Activated naive CD8-positive, alpha-beta T cell treated with anti-CD3 and anti-CD28 coated beads, Interleukin-2, amount 50 U/mL, for 24 hours (primary cell): Measurements from ENCODE around the gene HDAC5.
"Not testable (repeated sequence)": the region's sequence is repeated elsewhere in the genome, so short reads cannot be mapped to it uniquely, and the experiment has no call there.

ENCODE experiments used
- ATAC-seq: fragments of 150-1000 bp; cut with Tn5 transposase; one replicate; pipeline ENCODE4 v1.10.0; 2021
- DNase-seq: peaks from one replicate; pipeline ENCODE4 v3.0.0; 2021
- H3K27ac Mint-ChIP-seq: one replicate; pipeline ENCODE4 v1.8.0; 2021; ENCODE audit warnings: mild to moderate bottlenecking, mixed read lengths
- H3K27me3 Mint-ChIP-seq: one replicate; pipeline ENCODE4 v1.8.0; 2021; ENCODE audit warnings: mixed read lengths
- H3K36me3 Mint-ChIP-seq: one replicate; pipeline ENCODE4 v1.8.0; 2021; ENCODE audit warnings: low read depth, mixed read lengths
- H3K4me1 Mint-ChIP-seq: one replicate; pipeline ENCODE4 v1.8.0; 2021; ENCODE audit warnings: mixed read lengths
- H3K4me3 Mint-ChIP-seq: one replicate; pipeline ENCODE4 v1.8.0; 2021; ENCODE audit warnings: mild to moderate bottlenecking, moderate library complexity, mixed read lengths
- H3K9me3 Mint-ChIP-seq: one replicate; pipeline ENCODE4 v1.8.0; 2021; ENCODE audit warnings: mixed read lengths

The HDAC5 gene

GRCh38 chr17:44144966-44145739 lies 21.7 kb upstream of the HDAC5 start:
- H3K4me1 Mint-ChIP-seq: peaks cover 11% of the 10 kb centered on the region
- no peaks in the 10 kb centered on the region for H3K9me3 Mint-ChIP-seq
- DNase-seq (no peak), ATAC-seq (no peak)
- H3K27me3 Mint-ChIP-seq: no peaks in the 10 kb centered on the region
- H3K27ac Mint-ChIP-seq: no peak overlapping the region
- peaks cover 21% of the 10 kb centered on the region for H3K36me3 Mint-ChIP-seq
- H3K4me3 Mint-ChIP-seq: no peak overlapping the region

DNA sequence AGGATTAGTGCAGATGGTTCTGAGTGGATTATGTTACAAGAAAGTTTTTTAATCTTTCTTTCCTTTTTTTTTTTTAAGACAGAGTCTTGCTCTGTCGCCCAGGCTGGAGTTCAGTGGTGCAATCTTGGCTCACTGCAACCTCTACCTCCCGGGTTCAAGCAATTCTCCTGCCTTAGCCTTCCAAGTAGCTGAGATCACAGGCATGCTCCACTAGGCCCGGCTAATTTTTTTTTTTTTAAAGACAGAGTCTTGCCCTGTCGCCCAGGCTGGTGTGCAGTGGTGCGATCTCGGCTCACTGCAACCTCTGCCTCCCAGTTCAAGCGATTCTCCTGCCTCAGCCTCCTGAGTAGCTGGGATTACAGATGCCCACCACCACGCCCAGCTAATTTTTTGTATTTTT lies 20.5 kb upstream of the HDAC5 start:
- Mint-ChIP-seq H3K36me3 (peaks cover 16% of the 10 kb centered on the region), H3K4me1 (peaks cover 12% of the 10 kb centered on the region)
- not testable (repeated sequence) for ATAC-seq, H3K4me3 Mint-ChIP-seq, H3K9me3 Mint-ChIP-seq, H3K27me3 Mint-ChIP-seq, H3K27ac Mint-ChIP-seq, DNase-seq

- Mint-ChIP-seq H3K9me3 (no peaks in the 10 kb centered on the region), H3K4me3 (peak overlapping the region; percentile 37), H3K36me3 (no peaks in the 10 kb centered on the region), H3K4me1 (peaks cover 29% of the 10 kb centered on the region), H3K27me3 (no peaks in the 10 kb centered on the region), H3K27ac (peak overlapping the region; percentile 34)
- DNase-seq: peak; percentile 74
- ATAC-seq: peak; percentile 75
Observed at GRCh38 chr17:44137891-44138709, 14.7 kb upstream of the HDAC5 start.

DNA sequence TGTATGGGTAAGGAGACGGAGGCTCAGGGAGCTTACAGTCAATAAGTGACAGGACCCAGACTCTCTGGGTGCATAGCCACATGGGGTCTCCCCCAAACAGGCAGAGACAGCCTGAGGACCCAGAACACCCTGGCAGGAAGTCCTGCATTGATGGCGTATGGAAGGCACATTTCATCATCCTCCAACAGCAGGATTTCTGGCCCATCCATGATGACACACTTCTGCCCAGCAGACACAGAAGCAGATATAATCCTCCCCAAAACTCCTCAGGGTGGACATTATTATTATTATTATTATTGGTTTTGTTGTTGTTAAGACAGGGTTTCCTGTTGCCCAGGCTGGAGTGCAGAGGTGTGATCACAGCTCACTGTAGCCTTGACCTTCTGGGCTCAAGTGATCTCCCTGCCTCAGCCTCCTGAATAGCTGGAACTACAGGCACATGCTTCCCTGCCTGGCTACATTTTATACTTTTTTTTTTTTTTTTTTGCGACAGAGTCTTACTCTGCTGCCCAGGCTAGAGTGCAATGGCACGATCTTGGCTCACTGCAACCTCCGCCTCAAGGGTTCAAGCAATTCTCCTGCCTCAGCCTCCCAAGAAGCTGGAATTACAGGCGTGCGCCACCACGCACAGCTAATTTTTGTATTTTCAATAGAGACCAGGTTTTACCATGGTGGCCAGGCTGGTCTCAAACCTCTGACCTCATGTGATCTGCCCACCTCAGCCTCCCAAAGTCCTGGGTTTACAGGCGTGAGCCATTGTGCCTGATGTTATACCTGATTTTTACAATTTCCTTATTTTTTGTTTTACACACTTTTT lies 11.5 kb upstream of the HDAC5 start:
- H3K27me3 Mint-ChIP-seq: no peaks in the 10 kb centered on the region
- H3K9me3 Mint-ChIP-seq: no peaks in the 10 kb centered on the region
- no peaks in the 10 kb centered on the region for H3K36me3 Mint-ChIP-seq
- peaks cover 24% of the 10 kb centered on the region for H3K4me1 Mint-ChIP-seq
- H3K4me3 Mint-ChIP-seq: no peak overlapping the region
- DNase-seq (no peak), ATAC-seq (no peak)
- no peak overlapping the region for H3K27ac Mint-ChIP-seq

DNA sequence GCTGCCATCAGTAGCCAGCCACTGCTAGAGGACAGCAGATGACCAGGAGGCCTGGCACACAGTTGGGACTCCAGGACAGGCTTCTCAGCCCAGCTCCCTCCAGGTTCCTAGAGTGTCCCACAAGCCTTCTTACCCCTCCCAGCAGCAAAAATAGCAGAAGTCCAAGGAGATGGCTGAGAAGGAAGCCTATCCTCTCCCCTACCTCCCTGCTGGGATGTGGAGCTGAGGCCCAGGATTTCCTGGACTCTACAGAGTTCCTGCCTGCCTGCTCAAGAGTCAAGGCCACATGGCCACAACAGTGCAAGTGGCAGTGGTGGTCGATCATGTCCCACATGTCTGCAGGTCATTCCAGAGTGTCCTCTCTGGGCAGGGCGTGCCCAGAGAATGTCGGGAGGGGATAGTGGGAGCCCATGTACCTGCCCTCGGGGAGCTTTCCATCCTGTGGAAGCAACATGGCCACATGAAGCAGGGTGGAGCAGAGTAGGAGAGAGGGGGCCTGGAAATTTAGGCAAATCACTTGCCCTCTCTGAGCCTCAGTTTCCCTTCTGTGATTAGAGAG lies 10.6 kb upstream of the HDAC5 start:
- Mint-ChIP-seq H3K36me3 (no peaks in the 10 kb centered on the region), H3K9me3 (no peaks in the 10 kb centered on the region), H3K27me3 (no peaks in the 10 kb centered on the region), H3K4me3 (no peak overlapping the region), H3K27ac (no peak overlapping the region), H3K4me1 (peaks cover 24% of the 10 kb centered on the region)
- ATAC-seq (no peak), DNase-seq (no peak)

DNA sequence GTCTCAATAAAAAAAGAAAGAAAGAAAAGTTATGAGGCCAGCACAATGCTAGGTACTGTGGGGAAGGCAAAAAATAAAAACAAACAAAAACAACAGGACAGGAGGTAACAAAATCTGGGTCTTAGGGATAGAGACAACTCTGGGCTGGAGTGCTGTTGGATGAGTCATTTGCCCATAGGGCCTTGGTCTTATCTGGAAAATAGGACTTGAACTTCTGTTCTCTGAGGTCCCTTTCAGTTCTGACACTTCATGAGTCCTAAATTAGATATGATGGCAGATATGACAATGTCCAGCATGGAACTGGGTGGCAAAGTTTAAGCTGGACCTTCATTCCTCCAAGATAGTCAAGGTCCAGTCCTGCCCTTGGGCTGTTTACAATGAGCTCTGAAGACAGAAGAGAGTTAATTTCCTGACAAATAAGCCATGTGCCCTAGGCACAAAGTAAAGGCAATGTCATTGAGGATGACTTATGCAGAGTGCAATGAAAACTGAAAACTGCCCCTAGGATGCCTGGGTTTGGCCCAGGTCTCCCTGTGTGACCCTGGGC lies 8.9 kb upstream of the HDAC5 start:
- peak overlapping the region; percentile 8 for H3K27ac Mint-ChIP-seq
- H3K4me1 Mint-ChIP-seq: peaks cover 7% of the 10 kb centered on the region

DNA sequence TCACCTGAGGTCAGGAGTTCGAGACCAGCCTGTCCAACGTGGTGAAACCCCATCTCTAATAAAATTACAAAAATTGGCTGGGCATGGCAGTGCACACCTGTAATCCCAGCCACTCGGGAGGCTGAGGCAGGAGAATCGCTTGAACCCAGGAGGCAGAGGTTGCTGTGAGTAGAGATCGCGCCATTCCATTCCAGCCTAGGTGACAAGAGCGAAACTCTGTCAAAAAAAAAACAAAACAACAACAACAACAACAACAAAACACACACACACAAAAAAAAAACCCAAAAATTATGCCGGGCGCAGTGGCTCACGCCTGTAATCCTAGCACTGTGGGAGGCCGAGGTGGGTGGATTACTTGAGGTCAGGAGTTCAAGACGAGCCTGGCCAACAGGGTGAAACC lies 7.9 kb upstream of the HDAC5 start:
- H3K9me3 Mint-ChIP-seq, ATAC-seq: not testable (repeated sequence)

More for the DNA sequence above, 8.9 kb upstream of the HDAC5 start:
- Mint-ChIP-seq H3K4me3 (no peak overlapping the region), H3K9me3 (no peaks in the 10 kb centered on the region), H3K27me3 (no peaks in the 10 kb centered on the region), H3K36me3 (no peaks in the 10 kb centered on the region)
- no peak for ATAC-seq
- no peak for DNase-seq

GRCh38 chr17:44130693-44131349 lies 7.4 kb upstream of the HDAC5 start:
- no peaks in the 10 kb centered on the region for H3K9me3 Mint-ChIP-seq
- peaks cover 6% of the 10 kb centered on the region for H3K4me1 Mint-ChIP-seq
- no peak for DNase-seq
- no peak overlapping the region for H3K4me3 Mint-ChIP-seq
- no peaks in the 10 kb centered on the region for H3K27me3 Mint-ChIP-seq
- no peak for ATAC-seq
- no peak overlapping the region for H3K27ac Mint-ChIP-seq
- H3K36me3 Mint-ChIP-seq: no peaks in the 10 kb centered on the region

More for the DNA sequence above, 7.9 kb upstream of the HDAC5 start:
- not testable (repeated sequence) for H3K27me3 Mint-ChIP-seq, H3K4me3 Mint-ChIP-seq, H3K27ac Mint-ChIP-seq, H3K36me3 Mint-ChIP-seq, H3K4me1 Mint-ChIP-seq, DNase-seq

DNA sequence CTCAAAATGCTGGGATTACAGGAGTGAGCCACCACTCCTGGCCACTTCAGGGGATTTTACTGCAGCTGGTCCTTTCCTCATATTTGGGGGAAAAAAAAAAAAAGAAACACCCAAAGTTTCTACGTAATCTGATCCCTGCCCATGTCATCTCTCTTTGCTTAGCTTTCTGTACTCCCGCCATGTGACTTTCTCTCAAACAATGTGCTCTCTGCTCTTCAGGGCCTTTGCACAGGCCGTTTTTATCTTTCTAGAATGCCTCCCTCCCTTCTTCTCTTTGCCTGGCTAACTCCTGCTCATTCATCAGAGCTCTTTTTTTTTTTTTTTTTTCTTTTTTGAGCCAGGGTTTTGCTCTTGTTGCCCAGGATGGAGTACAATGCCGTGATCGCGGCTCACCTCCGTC lies 4.9 kb upstream of the HDAC5 start:
- H3K36me3 Mint-ChIP-seq: no peaks in the 10 kb centered on the region
- ATAC-seq: no peak

GRCh38 chr17:44124118-44124438 lies 637 bp upstream of the HDAC5 start:
- Mint-ChIP-seq H3K27ac (peak overlapping the region; percentile 98), H3K36me3 (no peaks in the 10 kb centered on the region), H3K4me3 (peak overlapping the region; percentile 94), H3K4me1 (peaks cover 30% of the 10 kb centered on the region), H3K9me3 (no peaks in the 10 kb centered on the region), H3K27me3 (no peaks in the 10 kb centered on the region)
- DNase-seq (no peak), ATAC-seq (no peak)

More for the DNA sequence above, 4.9 kb upstream of the HDAC5 start:
- H3K4me1 Mint-ChIP-seq: peaks cover 14% of the 10 kb centered on the region
- no peaks in the 10 kb centered on the region for H3K9me3 Mint-ChIP-seq
- no peak overlapping the region for H3K4me3 Mint-ChIP-seq
- no peak for DNase-seq
- H3K27ac Mint-ChIP-seq: no peak overlapping the region
- H3K27me3 Mint-ChIP-seq: no peaks in the 10 kb centered on the region

- H3K4me3 Mint-ChIP-seq: peak overlapping the region; percentile 85
- H3K4me1 Mint-ChIP-seq: peaks cover 30% of the 10 kb centered on the region
- no peaks in the 10 kb centered on the region for H3K36me3 Mint-ChIP-seq
- no peaks in the 10 kb centered on the region for H3K9me3 Mint-ChIP-seq
- H3K27ac Mint-ChIP-seq: peak overlapping the region; percentile 39
- ATAC-seq: peak; percentile 12
- H3K27me3 Mint-ChIP-seq: no peaks in the 10 kb centered on the region
- peak; percentile 30 for DNase-seq
Observed at GRCh38 chr17:44122816-44123355, 555 bp downstream of the HDAC5 start.

DNA sequence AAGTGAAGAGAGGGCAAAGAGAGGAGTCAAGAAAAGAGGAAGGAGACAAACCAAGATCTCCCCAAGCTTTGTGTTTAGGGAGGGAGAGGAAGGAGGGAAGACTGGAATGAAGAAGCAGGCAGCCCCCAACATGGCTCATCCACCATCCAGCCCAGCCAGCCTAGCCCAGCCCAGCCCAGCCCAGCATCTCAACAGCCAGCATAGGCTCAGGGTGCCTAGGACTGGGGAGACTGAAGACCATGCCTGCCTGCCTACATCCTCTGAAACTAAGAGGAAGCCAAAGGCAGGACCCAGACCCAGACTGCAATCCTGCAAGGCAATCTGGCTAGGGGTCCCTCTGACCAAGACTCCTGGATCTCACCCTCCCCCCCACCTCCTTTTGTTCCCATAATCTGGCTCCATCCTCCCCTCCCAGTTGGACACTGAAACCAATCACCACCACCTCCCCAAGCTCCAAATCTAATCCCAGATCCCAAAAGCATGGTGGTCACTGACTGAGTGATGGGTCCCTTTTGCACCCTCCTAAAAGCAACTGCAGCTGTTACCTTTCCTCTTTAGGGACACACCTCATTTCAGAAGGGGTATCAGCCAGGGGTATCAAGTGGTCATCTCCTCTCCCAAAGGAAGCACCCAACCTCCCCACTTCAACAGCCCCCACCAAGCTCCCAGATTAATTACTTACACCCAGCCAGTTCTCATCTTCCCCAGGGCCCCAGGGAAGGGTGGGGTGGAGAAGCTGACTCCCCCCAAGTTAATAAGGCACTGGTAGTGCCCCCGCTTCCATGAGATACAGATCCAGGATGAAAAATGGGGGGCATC lies 1.2 kb downstream of the HDAC5 start:
- peak overlapping the region; percentile 85 for H3K4me3 Mint-ChIP-seq
- H3K36me3 Mint-ChIP-seq: no peaks in the 10 kb centered on the region
- no peaks in the 10 kb centered on the region for H3K27me3 Mint-ChIP-seq
- peak overlapping the region; percentile 43 for H3K27ac Mint-ChIP-seq
- ATAC-seq (no peak), DNase-seq (no peak)
- H3K9me3 Mint-ChIP-seq: no peaks in the 10 kb centered on the region
- H3K4me1 Mint-ChIP-seq: peaks cover 30% of the 10 kb centered on the region
